HG02763 (cell line): ENCODE results near the gene COL9A1.
"Not testable (repeated sequence)": the region's sequence is repeated elsewhere in the genome, so short reads cannot be mapped to it uniquely, and the experiment has no call there.

Experiments used
- ATAC-seq: cut with Tn5 transposase; IDR thresholded peaks from one replicate; pipeline ENCODE4 v1.9.1; 2021; ENCODE audit warnings: mild to moderate bottlenecking, moderate library complexity; ENCODE audit not compliant: unreplicated experiment

The COL9A1 gene

GRCh38 chr6:70303034-70303525 lies at the start of gene COL9A1:
TSS of gene COL9A1 (minus strand) at chr6:70303084. CDS start at chr6:70302924, 160 bp downstream.
- ATAC-seq, result no peak

- ATAC-seq, result no peak
Measured at GRCh38 chr6:70351461-70351860, 48.6 kb upstream of the COL9A1 start.

- no peak for ATAC-seq
Measured at GRCh38 chr6:70345619-70346018, 42.7 kb upstream of the COL9A1 start.

- no peak for ATAC-seq
Measured at GRCh38 chr6:70343313-70343712, 40.4 kb upstream of the COL9A1 start.

GRCh38 chr6:70339810-70340209 lies 36.9 kb upstream of the COL9A1 start:
- ATAC-seq, result not testable (repeated sequence)

GRCh38 chr6:70338775-70339174 lies 35.9 kb upstream of the COL9A1 start:
- ATAC-seq, result no peak

GRCh38 chr6:70337743-70338105 lies 34.8 kb upstream of the COL9A1 start:
- no peak for ATAC-seq

GRCh38 chr6:70336996-70337742 lies 34.3 kb upstream of the COL9A1 start:
- no peak for ATAC-seq

- ATAC-seq, result no peak
Measured at GRCh38 chr6:70327036-70327435, 24.2 kb upstream of the COL9A1 start.

GRCh38 chr6:70325009-70325408 lies 22.1 kb upstream of the COL9A1 start:
- ATAC-seq, result no peak

GRCh38 chr6:70317799-70318198 lies 14.9 kb upstream of the COL9A1 start:
- ATAC-seq, result not testable (repeated sequence)

- peak; percentile 51 for ATAC-seq
Measured at GRCh38 chr6:70315079-70315751, 12.3 kb upstream of the COL9A1 start.

- ATAC-seq, result no peak
Measured at GRCh38 chr6:70314296-70314695, 11.4 kb upstream of the COL9A1 start.

- no peak for ATAC-seq
Measured at GRCh38 chr6:70312165-70312745, 9.4 kb upstream of the COL9A1 start.

GRCh38 chr6:70310063-70310694 lies 7.3 kb upstream of the COL9A1 start:
- no peak for ATAC-seq

GRCh38 chr6:70309243-70309642 lies 6.4 kb upstream of the COL9A1 start:
- ATAC-seq, result no peak

GRCh38 chr6:70308142-70308541 lies 5.3 kb upstream of the COL9A1 start:
- ATAC-seq, result not testable (repeated sequence)

- no peak for ATAC-seq
Measured at GRCh38 chr6:70307008-70307407, 4.1 kb upstream of the COL9A1 start.

GRCh38 chr6:70304616-70305015 lies 1.7 kb upstream of the COL9A1 start:
- ATAC-seq, result no peak

GRCh38 chr6:70299456-70299855 lies 3.4 kb downstream of the COL9A1 start:
- no peak for ATAC-seq

GRCh38 chr6:70298068-70298467 lies 4.8 kb downstream of the COL9A1 start:
- ATAC-seq, result no peak
